ENCODE results near the gene LRRC28.
A peak's percentile ranks its signal among the peaks of the same experiment; 100 is the strongest.

The LRRC28 gene

DNA sequence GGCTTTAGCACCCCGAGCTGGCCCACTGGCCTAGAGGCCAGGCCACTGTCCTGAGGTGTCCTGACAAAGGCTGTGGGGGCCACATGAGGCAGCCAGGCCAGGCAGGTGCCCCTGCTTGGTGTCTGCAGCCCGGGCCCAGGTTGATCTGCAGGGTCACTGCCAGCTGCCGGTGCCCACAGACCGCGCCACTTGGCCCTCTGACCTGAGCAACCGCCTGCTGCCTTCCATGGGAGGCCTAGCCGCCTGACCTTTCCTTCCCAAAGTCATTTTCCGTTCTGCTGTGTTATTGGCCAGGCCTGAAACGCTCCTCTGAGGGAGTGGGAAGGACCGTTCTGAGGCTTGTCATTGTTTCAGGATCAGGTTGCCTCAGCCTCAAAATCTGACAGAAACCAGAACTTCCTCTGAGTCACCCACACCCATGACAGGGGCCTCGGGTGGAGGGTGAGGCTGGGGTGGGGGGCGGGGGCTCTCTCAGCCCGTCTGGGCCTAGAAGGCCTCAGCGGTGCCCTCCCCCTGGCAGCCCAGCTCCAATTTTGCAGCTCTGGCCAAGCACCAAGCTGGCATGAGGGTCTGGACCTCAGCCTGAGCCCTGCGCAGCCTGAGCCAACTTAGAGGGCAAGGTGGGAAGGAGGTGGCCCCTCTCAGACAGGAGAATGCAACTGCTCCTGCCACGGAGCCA is 173.8 kb downstream of the LRRC28 start (continued):
- TF ChIP-seq, protein P1, sequence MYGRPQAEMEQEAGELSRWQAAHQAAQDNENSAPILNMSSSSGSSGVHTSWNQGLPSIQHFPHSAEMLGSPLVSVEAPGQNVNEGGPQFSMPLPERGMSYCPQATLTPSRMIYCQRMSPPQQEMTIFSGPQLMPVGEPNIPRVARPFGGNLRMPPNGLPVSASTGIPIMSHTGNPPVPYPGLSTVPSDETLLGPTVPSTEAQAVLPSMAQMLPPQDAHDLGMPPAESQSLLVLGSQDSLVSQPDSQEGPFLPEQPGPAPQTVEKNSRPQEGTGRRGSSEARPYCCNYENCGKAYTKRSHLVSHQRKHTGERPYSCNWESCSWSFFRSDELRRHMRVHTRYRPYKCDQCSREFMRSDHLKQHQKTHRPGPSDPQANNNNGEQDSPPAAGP (tag by site-specific recombination; IDR thresholded peaks at IDR 0.05), result no peak

DNA sequence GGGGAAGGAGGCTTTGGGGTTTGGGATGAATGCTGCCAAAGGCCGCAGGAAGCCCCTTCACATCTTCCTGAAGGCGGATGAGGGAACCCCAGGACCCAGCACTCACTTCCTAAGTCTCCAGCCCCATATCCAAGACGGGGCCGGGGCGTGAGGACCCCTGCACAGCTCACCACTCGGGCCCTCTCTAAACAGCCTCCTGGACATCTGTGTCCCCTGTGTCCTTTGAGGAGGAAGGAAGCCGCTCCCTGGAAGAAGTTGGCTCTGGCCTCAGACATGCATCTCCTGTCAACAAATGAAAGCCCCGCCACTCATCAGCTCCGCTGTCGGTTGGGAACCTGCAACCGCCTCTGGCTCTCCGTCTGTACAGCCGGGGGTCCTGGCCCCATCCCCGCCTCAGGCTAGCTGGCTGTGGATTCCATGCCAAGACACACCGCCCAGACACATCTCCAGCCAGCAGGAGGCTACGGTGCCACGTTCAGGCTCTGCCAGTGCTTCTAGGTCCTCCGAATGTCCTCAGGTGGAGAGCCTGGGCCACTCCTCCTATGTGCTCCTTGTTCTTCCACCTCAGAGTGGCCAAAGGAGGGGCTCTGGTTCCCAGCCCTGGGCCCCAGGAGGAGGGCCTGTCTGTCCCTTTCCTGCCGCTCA is 174.5 kb downstream of the LRRC28 start:
- Histone ChIP-seq H3K4me3 (ENCODE audit: low read depth, low read length) (no peak overlapping the region), H3K36me3 (ENCODE audit: control insufficient read depth in 2 of 2, insufficient read depth in 1 of 2, low read length in 2 of 2) (no peaks in the 10 kb centered on the region), H3K27ac (ENCODE audit: extremely low read depth, low read depth, low read length) (no peak overlapping the region), H3K4me1 (ENCODE audit: control insufficient read depth, insufficient read depth, low read length) (no peaks in the 10 kb centered on the region), H3K9me3 (ENCODE audit: control insufficient read depth, insufficient read depth, low read depth, low read length) (no peaks in the 10 kb centered on the region)
- POLR2A ChIA-PET, result no interaction called here
- CTCF ChIA-PET, result interaction anchor here (1.1 to 1.2 kb wide), 2 partner anchors 153 to 279 kb away, joined by 4 to 5 read pairs; no protein-coding TSS in a partner anchor
- TF ChIP-seq ZBTB7A (tag by site-specific recombination; IDR thresholded peaks at IDR 0.05; ENCODE audit: low read depth), result no peak
- TF ChIP-seq ZNF610 (tag by site-specific recombination; IDR thresholded peaks at IDR 0.05; ENCODE audit: borderline replicate concordance), result no peak
- peak; percentile 89 for TF ChIP-seq ZNF449 (tag by site-specific recombination; IDR thresholded peaks at IDR 0.05)

DNA sequence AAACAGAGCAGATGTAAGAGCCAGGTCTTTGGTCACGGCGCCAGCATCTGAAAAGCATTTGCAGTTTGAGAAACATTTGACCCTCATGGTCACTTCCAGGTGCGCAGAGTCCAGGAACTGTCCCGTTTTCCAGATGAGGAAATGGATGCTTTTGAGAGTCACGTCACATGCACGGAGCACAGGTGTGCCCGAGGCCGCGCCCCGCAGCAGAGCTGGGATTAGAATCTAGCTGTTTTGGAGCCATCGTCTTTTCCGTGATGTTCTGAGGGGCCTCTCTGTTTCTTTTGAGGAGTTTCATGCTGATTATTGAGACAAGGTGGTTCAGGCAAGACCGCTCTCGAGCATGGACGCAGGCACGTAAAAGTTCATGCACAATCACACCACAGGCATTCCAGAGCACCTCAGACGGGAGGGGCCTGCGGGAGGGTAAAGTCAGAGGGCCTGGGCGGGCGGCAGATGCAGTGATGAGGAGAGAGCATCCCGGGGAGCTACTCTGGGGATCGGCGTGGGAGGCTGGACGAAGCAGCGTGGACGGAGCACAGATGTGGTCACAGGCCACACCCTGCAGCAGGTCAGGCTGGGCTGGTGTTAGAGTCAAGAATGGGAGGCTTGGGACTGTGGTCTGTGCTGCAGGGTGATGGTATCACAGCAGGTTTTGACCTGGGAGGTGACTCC is 175.3 kb downstream of the LRRC28 start:
- CTCF ChIA-PET, result interaction anchor here (0.5 to 1.1 kb wide), 3 partner anchors 49 to 155 kb away, joined by 3 to 5 read pairs (median 3); no protein-coding TSS in a partner anchor
- POLR2A ChIA-PET, result no interaction called here
- Histone ChIP-seq H3K27ac (ENCODE audit: extremely low read depth, low read depth, low read length) (no peak overlapping the region), H3K9me3 (ENCODE audit: control insufficient read depth, insufficient read depth, low read depth, low read length) (no peaks in the 10 kb centered on the region), H3K4me3 (ENCODE audit: low read depth, low read length) (no peak overlapping the region), H3K36me3 (ENCODE audit: control insufficient read depth in 2 of 2, insufficient read depth in 1 of 2, low read length in 2 of 2) (no peaks in the 10 kb centered on the region), H3K4me1 (ENCODE audit: control insufficient read depth, insufficient read depth, low read length) (no peaks in the 10 kb centered on the region)
- TF ChIP-seq, protein P2, sequence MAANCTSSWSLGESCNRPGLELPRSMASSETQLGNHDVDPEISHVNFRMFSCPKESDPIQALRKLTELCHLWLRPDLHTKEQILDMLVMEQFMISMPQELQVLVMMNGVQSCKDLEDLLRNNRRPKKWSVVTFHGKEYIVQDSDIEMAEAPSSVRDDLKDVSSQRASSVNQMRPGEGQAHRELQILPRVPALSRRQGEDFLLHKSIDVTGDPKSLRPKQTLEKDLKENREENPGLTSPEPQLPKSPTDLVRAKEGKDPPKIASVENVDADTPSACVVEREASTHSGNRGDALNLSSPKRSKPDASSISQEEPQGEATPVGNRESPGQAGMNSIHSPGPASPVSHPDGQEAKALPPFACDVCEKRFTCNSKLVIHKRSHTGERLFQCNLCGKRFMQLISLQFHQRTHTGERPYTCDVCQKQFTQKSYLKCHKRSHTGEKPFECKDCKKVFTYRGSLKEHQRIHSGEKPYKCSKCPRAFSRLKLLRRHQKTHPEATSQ (tag by site-specific recombination; IDR thresholded peaks at IDR 0.05), result no peak
- no peak for TF ChIP-seq MEIS1 (CRISPR knock-in tag; IDR thresholded peaks at IDR 0.05; ENCODE audit: borderline replicate concordance)
- no peak for TF ChIP-seq ZNF121 (tag by site-specific recombination; IDR thresholded peaks at IDR 0.05)
- no peak for TF ChIP-seq BCL11A (tag by site-specific recombination; IDR thresholded peaks at IDR 0.05; ENCODE audit: low read depth)
- no peak for TF ChIP-seq SP3 (tag by site-specific recombination; IDR thresholded peaks at IDR 0.05)
- no peak for TF ChIP-seq KLF8 (tag by site-specific recombination; IDR thresholded peaks at IDR 0.05)
- TF ChIP-seq ZNF391 (tag by site-specific recombination; IDR thresholded peaks at IDR 0.05; ENCODE audit: borderline replicate concordance, low read depth), result no peak
- TF ChIP-seq, protein P3, sequence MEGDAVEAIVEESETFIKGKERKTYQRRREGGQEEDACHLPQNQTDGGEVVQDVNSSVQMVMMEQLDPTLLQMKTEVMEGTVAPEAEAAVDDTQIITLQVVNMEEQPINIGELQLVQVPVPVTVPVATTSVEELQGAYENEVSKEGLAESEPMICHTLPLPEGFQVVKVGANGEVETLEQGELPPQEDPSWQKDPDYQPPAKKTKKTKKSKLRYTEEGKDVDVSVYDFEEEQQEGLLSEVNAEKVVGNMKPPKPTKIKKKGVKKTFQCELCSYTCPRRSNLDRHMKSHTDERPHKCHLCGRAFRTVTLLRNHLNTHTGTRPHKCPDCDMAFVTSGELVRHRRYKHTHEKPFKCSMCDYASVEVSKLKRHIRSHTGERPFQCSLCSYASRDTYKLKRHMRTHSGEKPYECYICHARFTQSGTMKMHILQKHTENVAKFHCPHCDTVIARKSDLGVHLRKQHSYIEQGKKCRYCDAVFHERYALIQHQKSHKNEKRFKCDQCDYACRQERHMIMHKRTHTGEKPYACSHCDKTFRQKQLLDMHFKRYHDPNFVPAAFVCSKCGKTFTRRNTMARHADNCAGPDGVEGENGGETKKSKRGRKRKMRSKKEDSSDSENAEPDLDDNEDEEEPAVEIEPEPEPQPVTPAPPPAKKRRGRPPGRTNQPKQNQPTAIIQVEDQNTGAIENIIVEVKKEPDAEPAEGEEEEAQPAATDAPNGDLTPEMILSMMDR (tag by site-specific recombination; IDR thresholded peaks at IDR 0.05), result no peak
- TF ChIP-seq ZXDB (tag by site-specific recombination; IDR thresholded peaks at IDR 0.05), result no peak
- no peak for TF ChIP-seq SCRT2 (tag by site-specific recombination; IDR thresholded peaks at IDR 0.05)
- TF ChIP-seq, protein P4, sequence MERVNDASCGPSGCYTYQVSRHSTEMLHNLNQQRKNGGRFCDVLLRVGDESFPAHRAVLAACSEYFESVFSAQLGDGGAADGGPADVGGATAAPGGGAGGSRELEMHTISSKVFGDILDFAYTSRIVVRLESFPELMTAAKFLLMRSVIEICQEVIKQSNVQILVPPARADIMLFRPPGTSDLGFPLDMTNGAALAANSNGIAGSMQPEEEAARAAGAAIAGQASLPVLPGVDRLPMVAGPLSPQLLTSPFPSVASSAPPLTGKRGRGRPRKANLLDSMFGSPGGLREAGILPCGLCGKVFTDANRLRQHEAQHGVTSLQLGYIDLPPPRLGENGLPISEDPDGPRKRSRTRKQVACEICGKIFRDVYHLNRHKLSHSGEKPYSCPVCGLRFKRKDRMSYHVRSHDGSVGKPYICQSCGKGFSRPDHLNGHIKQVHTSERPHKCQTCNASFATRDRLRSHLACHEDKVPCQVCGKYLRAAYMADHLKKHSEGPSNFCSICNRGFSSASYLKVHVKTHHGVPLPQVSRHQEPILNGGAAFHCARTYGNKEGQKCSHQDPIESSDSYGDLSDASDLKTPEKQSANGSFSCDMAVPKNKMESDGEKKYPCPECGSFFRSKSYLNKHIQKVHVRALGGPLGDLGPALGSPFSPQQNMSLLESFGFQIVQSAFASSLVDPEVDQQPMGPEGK (tag by site-specific recombination; IDR thresholded peaks at IDR 0.05), result no peak
- TF ChIP-seq ZNF549 (tag by site-specific recombination; IDR thresholded peaks at IDR 0.05), result no peak
- TF ChIP-seq, protein P5, sequence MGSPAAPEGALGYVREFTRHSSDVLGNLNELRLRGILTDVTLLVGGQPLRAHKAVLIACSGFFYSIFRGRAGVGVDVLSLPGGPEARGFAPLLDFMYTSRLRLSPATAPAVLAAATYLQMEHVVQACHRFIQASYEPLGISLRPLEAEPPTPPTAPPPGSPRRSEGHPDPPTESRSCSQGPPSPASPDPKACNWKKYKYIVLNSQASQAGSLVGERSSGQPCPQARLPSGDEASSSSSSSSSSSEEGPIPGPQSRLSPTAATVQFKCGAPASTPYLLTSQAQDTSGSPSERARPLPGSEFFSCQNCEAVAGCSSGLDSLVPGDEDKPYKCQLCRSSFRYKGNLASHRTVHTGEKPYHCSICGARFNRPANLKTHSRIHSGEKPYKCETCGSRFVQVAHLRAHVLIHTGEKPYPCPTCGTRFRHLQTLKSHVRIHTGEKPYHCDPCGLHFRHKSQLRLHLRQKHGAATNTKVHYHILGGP (tag by site-specific recombination; IDR thresholded peaks at IDR 0.05), result no peak
- no peak for TF ChIP-seq ZNF19 (tag by site-specific recombination; IDR thresholded peaks at IDR 0.05; ENCODE audit: low read depth)
